SJSA1 (cell line): ENCODE results near the gene HOXD10. TPM values are rescaled to one million over a fixed set of nuclear protein-coding genes. Genes with fewer than 3 reads are reported as not detected.

ENCODE experiments used
- DNase-seq, 2 experiments: peaks; one replicate each; pipeline ENCODE4 v3.0.0-alpha.2; 2015 to 2020; ENCODE audit warnings: low spot score in 2 of 2, low read depth in 1 of 2
- H3K27ac ChIP-seq: fragments of 250-450 bp; sonication (Bioruptor Pico); 2 replicates; pipeline ENCODE4 v1.5.1; 2020; ENCODE audit warnings: mild to moderate bottlenecking, moderate library complexity
- H3K27me3 ChIP-seq: fragments of 250-450 bp; sonication (Bioruptor Pico); replicated peaks from 2 replicates; pipeline ENCODE4 v1.5.1; 2020; ENCODE audit warnings: mild to moderate bottlenecking, moderate library complexity
- H3K36me3 ChIP-seq: fragments of 250-450 bp; sonication (Bioruptor Pico); 2 replicates; pipeline ENCODE4 v1.5.1; 2020; ENCODE audit warnings: mild to moderate bottlenecking
- H3K4me1 ChIP-seq: fragments of 250-450 bp; sonication (Bioruptor Pico); replicated peaks from 2 replicates; pipeline ENCODE4 v1.6.1; 2021; ENCODE audit warnings: mild to moderate bottlenecking
- H3K4me3 ChIP-seq: fragments of 250-450 bp; sonication (Bioruptor Pico); 2 replicates; pipeline ENCODE4 v1.5.1; 2020; ENCODE audit warnings: mild to moderate bottlenecking
- H3K9me3 ChIP-seq: fragments of 250-450 bp; sonication (Bioruptor Pico); replicated peaks from 2 replicates; pipeline ENCODE4 v1.5.1; 2020; ENCODE audit warnings: mild to moderate bottlenecking
- total RNA-seq: library from RNA; depleted of rRNA; stranded (reverse); fragments of >200 nt; shearing (Covaris generic); gene quantifications from 2 replicates; pipeline ENCODE4 v1.2.3, GENCODE V29; 2014

Gene HOXD10
- total RNA-seq, 1 experiment from 2014 or later, result not detected

- Histone ChIP-seq H3K27me3 (peaks cover 87% of the 10 kb centered on the region), H3K9me3 (peaks cover 31% of the 10 kb centered on the region), H3K27ac (no peak overlapping the region), H3K4me3 (peak overlapping the region; percentile 17), H3K36me3 (no peaks in the 10 kb centered on the region), H3K4me1 (peaks cover 13% of the 10 kb centered on the region)
- DNase-seq, result no peak
Measured at GRCh38 chr2:176079285-176079830, 37.2 kb upstream of the HOXD10 start.

- Histone ChIP-seq H3K27me3 (peaks cover 88% of the 10 kb centered on the region), H3K4me3 (peak overlapping the region; percentile 17), H3K4me1 (peaks cover 13% of the 10 kb centered on the region), H3K27ac (no peak overlapping the region), H3K9me3 (peaks cover 31% of the 10 kb centered on the region), H3K36me3 (no peaks in the 10 kb centered on the region)
- DNase-seq, result peak; percentile 65 to 78
Measured at GRCh38 chr2:176079831-176080539, 36.6 kb upstream of the HOXD10 start.

GRCh38 chr2:176080540-176081375 lies 35.8 kb upstream of the HOXD10 start:
- H3K36me3 ChIP-seq, result no peaks in the 10 kb centered on the region
- no peak for DNase-seq
- H3K4me1 ChIP-seq, result peaks cover 13% of the 10 kb centered on the region
- H3K27ac ChIP-seq, result no peak overlapping the region
- peak overlapping the region; percentile 17 for H3K4me3 ChIP-seq
- peaks cover 90% of the 10 kb centered on the region for H3K27me3 ChIP-seq
- peaks cover 31% of the 10 kb centered on the region for H3K9me3 ChIP-seq

- Histone ChIP-seq H3K36me3 (no peaks in the 10 kb centered on the region), H3K4me3 (no peak overlapping the region), H3K27me3 (peaks cover 89% of the 10 kb centered on the region), H3K27ac (no peak overlapping the region), H3K4me1 (peaks cover 13% of the 10 kb centered on the region), H3K9me3 (peaks cover 31% of the 10 kb centered on the region)
- DNase-seq, result no peak
Measured at GRCh38 chr2:176081376-176081836, 35.2 kb upstream of the HOXD10 start.

- no peak overlapping the region for H3K27ac ChIP-seq
- H3K36me3 ChIP-seq, result no peaks in the 10 kb centered on the region
- peaks cover 31% of the 10 kb centered on the region for H3K9me3 ChIP-seq
- H3K4me3 ChIP-seq, result no peak overlapping the region
- H3K4me1 ChIP-seq, result peaks cover 13% of the 10 kb centered on the region
- H3K27me3 ChIP-seq, result peaks cover 89% of the 10 kb centered on the region
- no peak for DNase-seq
Measured at GRCh38 chr2:176081837-176082524, 34.6 kb upstream of the HOXD10 start.

GRCh38 chr2:176082525-176082823 lies 34.1 kb upstream of the HOXD10 start:
- H3K27ac ChIP-seq, result no peak overlapping the region
- DNase-seq, result no peak
- H3K9me3 ChIP-seq, result peaks cover 31% of the 10 kb centered on the region
- no peaks in the 10 kb centered on the region for H3K36me3 ChIP-seq
- H3K27me3 ChIP-seq, result peaks cover 89% of the 10 kb centered on the region
- no peak overlapping the region for H3K4me3 ChIP-seq
- H3K4me1 ChIP-seq, result peaks cover 13% of the 10 kb centered on the region

GRCh38 chr2:176082824-176083751 lies 33.5 kb upstream of the HOXD10 start:
- peaks cover 31% of the 10 kb centered on the region for H3K9me3 ChIP-seq
- no peak overlapping the region for H3K4me3 ChIP-seq
- H3K27me3 ChIP-seq, result peaks cover 92% of the 10 kb centered on the region
- no peaks in the 10 kb centered on the region for H3K36me3 ChIP-seq
- no peak for DNase-seq
- H3K27ac ChIP-seq, result no peak overlapping the region
- peaks cover 13% of the 10 kb centered on the region for H3K4me1 ChIP-seq

- Histone ChIP-seq H3K36me3 (no peaks in the 10 kb centered on the region), H3K4me1 (peaks cover 18% of the 10 kb centered on the region), H3K27me3 (peaks cover 92% of the 10 kb centered on the region), H3K4me3 (no peak within 1 kb of the TSS), H3K27ac (no peak within 1 kb of the TSS), H3K9me3 (peaks cover 31% of the 10 kb centered on the region)
- no peak for DNase-seq
Measured at GRCh38 chr2:176083796-176084261, 32.7 kb upstream of the HOXD10 start, which contains the start of gene EVX2. Gene EVX2, minus strand, starts transcription at chr2:176083962. Its CDS starts 186 bp downstream, at chr2:176083776.

- Histone ChIP-seq H3K4me1 (peaks cover 13% of the 10 kb centered on the region), H3K36me3 (no peaks in the 10 kb centered on the region), H3K9me3 (peaks cover 26% of the 10 kb centered on the region), H3K27ac (no peak overlapping the region), H3K27me3 (peaks cover 92% of the 10 kb centered on the region), H3K4me3 (no peak overlapping the region)
- DNase-seq, result no peak
Measured at GRCh38 chr2:176084611-176085119, 31.9 kb upstream of the HOXD10 start.

GRCh38 chr2:176085120-176085788 lies 31.3 kb upstream of the HOXD10 start:
- Histone ChIP-seq H3K4me3 (no peak overlapping the region), H3K9me3 (peaks cover 26% of the 10 kb centered on the region), H3K4me1 (peaks cover 9% of the 10 kb centered on the region), H3K27me3 (peaks cover 95% of the 10 kb centered on the region), H3K27ac (no peak overlapping the region), H3K36me3 (no peaks in the 10 kb centered on the region)
- peak in 1 of 2 experiments; percentile 25 for DNase-seq

GRCh38 chr2:176085861-176086771 lies 30.5 kb upstream of the HOXD10 start:
- peaks cover 94% of the 10 kb centered on the region for H3K27me3 ChIP-seq
- peaks cover 4% of the 10 kb centered on the region for H3K4me1 ChIP-seq
- H3K4me3 ChIP-seq, result no peak overlapping the region
- peaks cover 19% of the 10 kb centered on the region for H3K9me3 ChIP-seq
- H3K36me3 ChIP-seq, result no peaks in the 10 kb centered on the region
- H3K27ac ChIP-seq, result no peak overlapping the region
- peak in 1 of 2 experiments; percentile 42 for DNase-seq
